GM23248 (cell line): ENCODE measurements around the gene PRKAR1B. TPM values are rescaled to one million over a fixed set of nuclear protein-coding genes. Genes with fewer than 3 reads are reported as not detected.
"Not testable (repeated sequence)": the region's sequence is repeated elsewhere in the genome, so short reads cannot be mapped to it uniquely, and the experiment has no call there.

Source experiments
- DNase-seq: peaks from one replicate; pipeline ENCODE4 v3.0.0-alpha.2; 2015
- H2AFZ ChIP-seq: fragments of 200-600 bp; sonication (generic); 2 replicates; pipeline ENCODE4 v1.6.1; 2016; ENCODE audit warnings: antibody characterized with exemption
- H3F3A ChIP-seq: fragments of 200-600 bp; sonication (generic); 2 replicates; pipeline ENCODE4 v1.6.1; 2016; ENCODE audit warnings: mild to moderate bottlenecking, antibody characterized with exemption, mixed run types; ENCODE audit not compliant: insufficient read depth
- H3K27ac ChIP-seq: fragments of 200-600 bp; sonication (generic); 2 replicates; pipeline ENCODE4 v1.5.1; 2016; ENCODE audit warnings: mild to moderate bottlenecking
- H3K27me3 ChIP-seq: fragments of 200-600 bp; sonication (generic); replicated peaks from 2 replicates; pipeline ENCODE4 v1.6.1; 2016; ENCODE audit warnings: mild to moderate bottlenecking; ENCODE audit not compliant: insufficient read depth
- H3K36me3 ChIP-seq: fragments of 200-600 bp; sonication (generic); 2 replicates; pipeline ENCODE4 v1.6.1; 2016; ENCODE audit warnings: low read depth, mild to moderate bottlenecking
- H3K4me1 ChIP-seq: fragments of 200-600 bp; sonication (generic); 2 replicates; pipeline ENCODE4 v1.6.1; 2016; ENCODE audit warnings: mild to moderate bottlenecking; ENCODE audit not compliant: insufficient read depth
- H3K4me2 ChIP-seq: fragments of 200-600 bp; sonication (generic); one replicate; pipeline ENCODE4 v1.6.1; 2016; ENCODE audit warnings: mild to moderate bottlenecking; ENCODE audit not compliant: unreplicated experiment
- H3K4me3 ChIP-seq: fragments of 200-600 bp; sonication (generic); 2 replicates; pipeline ENCODE4 v1.5.1; 2016; ENCODE audit warnings: mild to moderate bottlenecking
- H3K79me2 ChIP-seq: fragments of 200-600 bp; sonication (generic); 2 replicates; pipeline ENCODE4 v1.6.1; 2016; ENCODE audit warnings: mild to moderate bottlenecking; ENCODE audit not compliant: insufficient read depth
- H3K9ac ChIP-seq: fragments of 200-600 bp; sonication (generic); 2 replicates; pipeline ENCODE4 v1.6.1; 2016; ENCODE audit warnings: mild to moderate bottlenecking
- H3K9me2 ChIP-seq: fragments of 200-600 bp; sonication (generic); 2 replicates; pipeline ENCODE4 v1.6.1; 2016; ENCODE audit warnings: mixed run types, mild to moderate bottlenecking, moderate library complexity; ENCODE audit not compliant: insufficient read depth
- H3K9me3 ChIP-seq: fragments of 200-600 bp; sonication (generic); one replicate; pipeline ENCODE4 v1.6.1; 2017; ENCODE audit warnings: low read depth
- H4K20me1 ChIP-seq: fragments of 200-600 bp; sonication (generic); 2 replicates; pipeline ENCODE4 v1.6.0; 2016; ENCODE audit not compliant: insufficient read depth
- EZH2 ChIP-seq: fragments of 200-600 bp; sonication (generic); IDR thresholded peaks from 2 replicates; pipeline ENCODE4 v1.6.1; 2018; ENCODE audit warnings: antibody characterized with exemption, mild to moderate bottlenecking; ENCODE audit not compliant: insufficient read depth, poor library complexity, severe bottlenecking
- EZH2phosphoT487 ChIP-seq: fragments of 200-600 bp; sonication (generic); IDR thresholded peaks from 2 replicates; pipeline ENCODE4 v1.6.1; 2018; ENCODE audit warnings: antibody characterized with exemption, moderate library complexity, mild to moderate bottlenecking, low read depth; ENCODE audit not compliant: insufficient read depth
- WGBS, 2 experiments: methylation state at CpG; one replicate each; pipeline ENCODE4 v1.1.6; 2015 to 2017; ENCODE audit warnings: low lambda C conversion rate in 2 of 2, low coverage in 1 of 2; ENCODE audit errors: missing lambda C conversion rate in 2 of 2; 5-methylcytosine and 5-hydroxymethylcytosine counted together
- in situ Hi-C: fragments of 300-500 bp; cut with MboI; formaldehyde crosslinking; loops from 2 replicates; pipeline ENCODE4 v1.15.0; 2020
- polyA plus RNA-seq: library from polyadenylated mRNA; unstranded; fragments of >200 nt; fragmentation: Nextera tagmentation; extraction: Ambion mirVana; gene quantifications from 2 replicates; pipeline ENCODE4 v1.2.1, GENCODE V29; 2016
- total RNA-seq: library from RNA; depleted of rRNA; stranded (reverse); fragments of >200 nt; shearing (Covaris generic); gene quantifications from 2 replicates; pipeline ENCODE4 v1.2.3, GENCODE V29; 2014

PRKAR1B gene
- total and polyA plus RNA-seq, 2 experiments from 2014 or later: 10.2 to 12.9 TPM

- Histone ChIP-seq H4K20me1 (no peaks in the 10 kb centered on the region), H3K27me3 (no peaks in the 10 kb centered on the region), H3F3A (0 out of 2 replicates have a peak, but pooled peaks cover 6% of the 10 kb centered on the region), H3K27ac (no peak overlapping the region), H3K4me2 (no peak overlapping the region), H3K9me3 (no peaks in the 10 kb centered on the region), H3K4me3 (no peak overlapping the region), H3K4me1 (no peaks in the 10 kb centered on the region), H2AFZ (no peak overlapping the region), H3K36me3 (no peaks in the 10 kb centered on the region), H3K9ac (no peak overlapping the region), H3K9me2 (peaks cover 7% of the 10 kb centered on the region; the same call in 1 of the 2 replicates), H3K79me2 (no peaks in the 10 kb centered on the region)
- no peak for DNase-seq
- WGBS, 2 experiments: 66 to 82% methylated on average over 4 of the region's 4 CpGs
- in situ Hi-C loops: no loop called here
- TF ChIP-seq EZH2 (no peak), EZH2phosphoT487 (no peak)
Observed at GRCh38 chr7:653829-654764, 73.0 kb downstream of the PRKAR1B start.

- 68 to 76% methylated on average over 4 of the region's 4 CpGs for WGBS, 2 experiments
- no peaks in the 10 kb centered on the region for H3K4me1 ChIP-seq
- no peak overlapping the region for H3K4me3 ChIP-seq
- H3K9ac ChIP-seq: no peak overlapping the region
- H2AFZ ChIP-seq: no peak overlapping the region
- no peak for TF ChIP-seq EZH2
- no peak for TF ChIP-seq EZH2phosphoT487
- H3F3A ChIP-seq: 0 out of 2 replicates have a peak, but pooled peaks cover 6% of the 10 kb centered on the region
- no peak overlapping the region for H3K4me2 ChIP-seq
- no peak for DNase-seq
- H4K20me1 ChIP-seq: no peaks in the 10 kb centered on the region
- no peak overlapping the region for H3K27ac ChIP-seq
- H3K27me3 ChIP-seq: no peaks in the 10 kb centered on the region
- in situ Hi-C loops: no loop called here
- no peaks in the 10 kb centered on the region for H3K36me3 ChIP-seq
- H3K9me2 ChIP-seq: peaks cover 7% of the 10 kb centered on the region; the same call in 1 of the 2 replicates
- H3K9me3 ChIP-seq: no peaks in the 10 kb centered on the region
- no peaks in the 10 kb centered on the region for H3K79me2 ChIP-seq
Observed at GRCh38 chr7:652881-653280, 74.2 kb downstream of the PRKAR1B start.

- H3K4me1 ChIP-seq, H3K4me3 ChIP-seq, H3K27me3 ChIP-seq, in situ Hi-C loops, H3K4me2 ChIP-seq, H3K9me3 ChIP-seq, H3F3A ChIP-seq, H2AFZ ChIP-seq, DNase-seq, H4K20me1 ChIP-seq, H3K27ac ChIP-seq, H3K9me2 ChIP-seq, H3K79me2 ChIP-seq, H3K36me3 ChIP-seq, H3K9ac ChIP-seq: not testable (repeated sequence)
- 89 to 93% methylated on average over 14 to 17 of the region's 17 CpGs for WGBS, 2 experiments
Observed at GRCh38 chr7:652167-652566, 74.9 kb downstream of the PRKAR1B start.

- Histone ChIP-seq H4K20me1 (no peaks in the 10 kb centered on the region), H3K36me3 (no peaks in the 10 kb centered on the region), H3F3A (no peaks in the 10 kb centered on the region), H3K4me3 (no peak overlapping the region), H3K9ac (no peak overlapping the region), H3K4me2 (no peak overlapping the region), H3K27me3 (no peaks in the 10 kb centered on the region), H3K79me2 (no peaks in the 10 kb centered on the region), H3K27ac (no peak overlapping the region), H3K9me2 (no peaks in the 10 kb centered on the region; the same call in 1 of the 2 replicates), H2AFZ (no peak overlapping the region), H3K9me3 (no peaks in the 10 kb centered on the region), H3K4me1 (no peaks in the 10 kb centered on the region)
- 86 to 91% methylated on average over 9 to 14 of the region's 14 CpGs for WGBS, 2 experiments
- TF ChIP-seq EZH2phosphoT487 (no peak), EZH2 (no peak)
- no peak for DNase-seq
- in situ Hi-C loops: no loop called here
Observed at GRCh38 chr7:651032-651728, 75.9 kb downstream of the PRKAR1B start.
